Trophoblast cell (in vitro differentiated cells and primary cell): ENCODE measurements around the gene RHBDD2.

Experiments used
- DNase-seq, 2 donors: peaks; one replicate each; pipeline ENCODE4 v3.0.0-alpha.2; 2016
- H2AFZ ChIP-seq: 2 replicates; pipeline ENCODE4 v1.6.1; 2013; ENCODE audit warnings: low read length, moderate library complexity, mild to moderate bottlenecking; ENCODE audit not compliant: insufficient read depth, poor library complexity
- H2AK5ac ChIP-seq: 2 replicates; pipeline ENCODE4 v1.6.1; 2013; ENCODE audit warnings: mild to moderate bottlenecking, low read length
- H2BK120ac ChIP-seq: 2 replicates; pipeline ENCODE4 v1.6.1; 2013; ENCODE audit warnings: low read length, mild to moderate bottlenecking, moderate library complexity; ENCODE audit not compliant: insufficient read depth, poor library complexity
- H2BK12ac ChIP-seq: 2 replicates; pipeline ENCODE4 v1.6.1; 2013; ENCODE audit warnings: mild to moderate bottlenecking, low read length, moderate library complexity
- H2BK5ac ChIP-seq: 2 replicates; pipeline ENCODE4 v1.6.1; 2013; ENCODE audit warnings: low read length, low read depth, moderate library complexity, mild to moderate bottlenecking; ENCODE audit not compliant: poor library complexity
- H3K14ac ChIP-seq: 2 replicates; pipeline ENCODE4 v1.6.1; 2013; ENCODE audit warnings: mild to moderate bottlenecking, low read length
- H3K18ac ChIP-seq: 2 replicates; pipeline ENCODE4 v1.6.1; 2013; ENCODE audit warnings: mild to moderate bottlenecking, low read length
- H3K23ac ChIP-seq: 2 replicates; pipeline ENCODE4 v1.6.1; 2013; ENCODE audit warnings: low read length
- H3K27ac ChIP-seq: 2 replicates; pipeline ENCODE4 v1.5.1; 2013; ENCODE audit warnings: low read depth, mild to moderate bottlenecking, inconsistent platforms, low read length, moderate library complexity
- H3K27me3 ChIP-seq: 2 replicates; pipeline ENCODE4 v1.6.1; 2013; ENCODE audit warnings: inconsistent platforms, mild to moderate bottlenecking, low read length, moderate library complexity; ENCODE audit not compliant: insufficient read depth
- H3K36me3 ChIP-seq, 2 experiments: 1 replicate in 1 of 2; 2 replicates in 1 of 2; pipeline ENCODE4 v1.6.1; 2013; ENCODE audit warnings: low read length in 2 of 2, mild to moderate bottlenecking in 2 of 2, moderate library complexity in 1 of 2; ENCODE audit not compliant: insufficient read depth in 2 of 2, control insufficient read depth in 1 of 2
- H3K4ac ChIP-seq: 2 replicates; pipeline ENCODE4 v1.6.1; 2013; ENCODE audit warnings: low read depth, mild to moderate bottlenecking, low read length, moderate library complexity
- H3K4me1 ChIP-seq, 2 experiments: 1 replicate in 1 of 2; 2 replicates in 1 of 2; pipeline ENCODE4 v1.6.1; 2013; ENCODE audit warnings: low read length in 2 of 2, mild to moderate bottlenecking in 2 of 2, moderate library complexity in 1 of 2; ENCODE audit not compliant: insufficient read depth in 2 of 2, control insufficient read depth in 1 of 2
- H3K4me2 ChIP-seq: 2 replicates; pipeline ENCODE4 v1.6.1; 2013; ENCODE audit warnings: inconsistent platforms, mild to moderate bottlenecking, low read length, moderate library complexity
- H3K4me3 ChIP-seq: 2 replicates; pipeline ENCODE4 v1.5.1; 2013; ENCODE audit warnings: mild to moderate bottlenecking, low read depth, low read length, inconsistent platforms
- H3K79me1 ChIP-seq: one replicate; pipeline ENCODE4 v1.6.1; 2013; ENCODE audit warnings: low read length
- H3K79me2 ChIP-seq: 2 replicates; pipeline ENCODE4 v1.6.1; 2013; ENCODE audit warnings: low read length, mild to moderate bottlenecking; ENCODE audit not compliant: control insufficient read depth, insufficient read depth, poor library complexity
- H3K9ac ChIP-seq: 2 replicates; pipeline ENCODE4 v1.6.1; 2013; ENCODE audit warnings: mild to moderate bottlenecking, low read length
- H3K9me3 ChIP-seq: 2 replicates; pipeline ENCODE4 v1.6.1; 2013; ENCODE audit warnings: low read depth, mild to moderate bottlenecking, control low read depth, inconsistent platforms, low read length; ENCODE audit not compliant: insufficient read depth
- H4K12ac ChIP-seq: 2 replicates; pipeline ENCODE4 v1.6.1; 2013; ENCODE audit warnings: low read depth, mild to moderate bottlenecking, low read length, moderate library complexity
- H4K8ac ChIP-seq: 2 replicates; pipeline ENCODE4 v1.6.1; 2013; ENCODE audit warnings: low read depth, mild to moderate bottlenecking, low read length, moderate library complexity
- H4K91ac ChIP-seq: one replicate; pipeline ENCODE4 v1.6.1; 2013; ENCODE audit warnings: low read depth, mild to moderate bottlenecking, low read length, moderate library complexity
- WGBS: extraction: QIAGEN DNeasy Blood & Tissue Kit; methylation state at CpG from one replicate; pipeline ENCODE4 v1.1.7; 2013; ENCODE audit warnings: missing lambda C conversion rate; ENCODE audit not compliant: insufficient read length, insufficient coverage; ENCODE audit errors: extremely low coverage; 5-methylcytosine and 5-hydroxymethylcytosine counted together

Gene RHBDD2

GRCh38 chr7:75847707-75848106 lies 31.1 kb upstream of the RHBDD2 start:
- DNase-seq = no peak
- no peak overlapping the region for H2BK120ac ChIP-seq
- H2AK5ac ChIP-seq = no peak overlapping the region
- H3K79me2 ChIP-seq = no peaks in the 10 kb centered on the region
- no peak overlapping the region for H3K9ac ChIP-seq
- H3K14ac ChIP-seq = no peak overlapping the region
- H2BK5ac ChIP-seq = no peak overlapping the region
- H2AFZ ChIP-seq = no peak overlapping the region
- no peak overlapping the region for H2BK12ac ChIP-seq
- no peak overlapping the region for H3K18ac ChIP-seq
- no peak overlapping the region for H3K27ac ChIP-seq
- no peak overlapping the region for H4K91ac ChIP-seq
- peaks cover 1% of the 10 kb centered on the region for H3K9me3 ChIP-seq
- H3K79me1 ChIP-seq = no peaks in the 10 kb centered on the region
- no peaks in the 10 kb centered on the region for H3K27me3 ChIP-seq
- no peak overlapping the region for H3K4me3 ChIP-seq
- H3K36me3 ChIP-seq = no peaks in the 10 kb centered on the region
- WGBS = no CpG with 5 or more reads among the region's 7 CpGs
- no peak overlapping the region for H3K23ac ChIP-seq
- no peak overlapping the region for H3K4ac ChIP-seq
- no peak overlapping the region for H3K4me2 ChIP-seq
- no peak overlapping the region for H4K12ac ChIP-seq
- peaks cover under 1 to 2% of the 10 kb centered on the region in 2 experiments for H3K4me1 ChIP-seq
- no peak overlapping the region for H4K8ac ChIP-seq

GRCh38 chr7:75849573-75849972 lies 29.3 kb upstream of the RHBDD2 start:
- Histone ChIP-seq H3K79me2 (no peaks in the 10 kb centered on the region), H3K36me3 (no peaks in the 10 kb centered on the region), H3K4me3 (no peak overlapping the region), H3K27me3 (no peaks in the 10 kb centered on the region), H2BK120ac (no peak overlapping the region), H2BK12ac (no peak overlapping the region), H3K4me1 (no peaks in the 10 kb centered on the region), H4K91ac (no peak overlapping the region), H3K23ac (no peak overlapping the region), H2AFZ (no peak overlapping the region), H3K4ac (no peak overlapping the region), H3K9me3 (peaks cover 1% of the 10 kb centered on the region), H3K79me1 (no peaks in the 10 kb centered on the region), H3K9ac (no peak overlapping the region), H3K4me2 (no peak overlapping the region), H3K27ac (no peak overlapping the region), H3K14ac (no peak overlapping the region), H4K8ac (no peak overlapping the region), H2AK5ac (no peak overlapping the region), H2BK5ac (no peak overlapping the region), H3K18ac (no peak overlapping the region), H4K12ac (no peak overlapping the region)
- peak in 1 of 2 donors; percentile 13 for DNase-seq
- no CpG with 5 or more reads among the region's 3 CpGs for WGBS

- H4K12ac ChIP-seq = no peak overlapping the region
- H3K9ac ChIP-seq = no peak overlapping the region
- no peaks in the 10 kb centered on the region for H3K36me3 ChIP-seq
- no peak overlapping the region for H3K14ac ChIP-seq
- H3K27me3 ChIP-seq = no peaks in the 10 kb centered on the region
- H3K4me2 ChIP-seq = no peak overlapping the region
- H2BK12ac ChIP-seq = no peak overlapping the region
- no peak overlapping the region for H3K23ac ChIP-seq
- no peak overlapping the region for H3K18ac ChIP-seq
- no peak overlapping the region for H2BK5ac ChIP-seq
- no peak overlapping the region for H2AFZ ChIP-seq
- no peaks in the 10 kb centered on the region for H3K79me1 ChIP-seq
- DNase-seq = no peak
- H3K4ac ChIP-seq = no peak overlapping the region
- no peak overlapping the region for H4K8ac ChIP-seq
- H3K9me3 ChIP-seq = peaks cover 1% of the 10 kb centered on the region
- no peak overlapping the region for H4K91ac ChIP-seq
- H2BK120ac ChIP-seq = no peak overlapping the region
- H3K79me2 ChIP-seq = no peaks in the 10 kb centered on the region
- H3K4me3 ChIP-seq = no peak overlapping the region
- WGBS = no CpG with 5 or more reads among the region's 4 CpGs
- H3K27ac ChIP-seq = no peak overlapping the region
- H2AK5ac ChIP-seq = no peak overlapping the region
- H3K4me1 ChIP-seq = no peaks in the 10 kb centered on the region
Observed at GRCh38 chr7:75850235-75850634, 28.6 kb upstream of the RHBDD2 start.

GRCh38 chr7:75854233-75854632 lies 24.6 kb upstream of the RHBDD2 start:
- Histone ChIP-seq H3K9ac (no peak overlapping the region), H3K4me3 (no peak overlapping the region), H3K18ac (no peak overlapping the region), H3K14ac (no peak overlapping the region), H3K9me3 (no peaks in the 10 kb centered on the region), H3K27ac (no peak overlapping the region), H3K36me3 (no peaks in the 10 kb centered on the region), H4K8ac (no peak overlapping the region), H3K79me1 (no peaks in the 10 kb centered on the region), H3K4ac (no peak overlapping the region), H2BK12ac (no peak overlapping the region), H2BK120ac (no peak overlapping the region), H3K4me2 (no peak overlapping the region), H3K4me1 (no peaks in the 10 kb centered on the region), H3K27me3 (no peaks in the 10 kb centered on the region), H3K23ac (no peak overlapping the region), H2AK5ac (no peak overlapping the region), H3K79me2 (no peaks in the 10 kb centered on the region), H4K91ac (no peak overlapping the region), H2AFZ (no peak overlapping the region), H2BK5ac (no peak overlapping the region), H4K12ac (no peak overlapping the region)
- no CpG with 5 or more reads among the region's 5 CpGs for WGBS
- DNase-seq = peak; percentile 66 to 86
